D721Med (cell line): Measurements from ENCODE around the gene EFL1.

Experiments
- DNase-seq: peaks from one replicate; pipeline ENCODE4 v3.0.0; 2011; ENCODE audit warnings: low spot score; ENCODE audit not compliant: insufficient read length
- FAIRE-seq: peaks from 2 replicates; lab custom pipeline; 2011; peaks lifted over from hg19 to GRCh38; lab: Jason Lieb, UNC
- TF ChIP-seq, protein P1 (sequence below): IDR thresholded peaks from 2 replicates; pipeline ENCODE4 v1.5.1; 2012; ENCODE audit warnings: mild to moderate bottlenecking, control low read depth; ENCODE audit not compliant: insufficient read depth; ENCODE audit errors: missing control alignments

EFL1 gene

DNA sequence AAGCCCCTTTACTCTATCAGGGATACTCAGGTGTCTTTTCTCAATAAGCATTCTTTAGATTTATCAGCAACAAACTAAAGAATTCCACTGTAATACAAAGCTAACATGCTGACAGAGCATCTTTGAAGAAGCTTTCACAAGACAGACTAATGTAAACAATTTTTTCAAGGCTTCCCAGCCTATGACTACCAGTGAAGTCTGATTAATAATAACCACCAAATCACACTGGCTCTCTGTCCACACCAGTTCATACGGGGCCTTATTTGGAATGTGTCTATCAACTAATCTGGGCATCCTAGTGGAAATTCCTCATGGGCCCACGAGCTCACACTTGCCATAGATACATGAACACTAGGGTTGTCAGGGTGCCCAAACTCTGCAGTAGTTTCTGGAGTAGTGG is 84.5 kb downstream of the EFL1 start:
- FAIRE-seq (no peak), DNase-seq (no peak)
- TF ChIP-seq, protein P1, sequence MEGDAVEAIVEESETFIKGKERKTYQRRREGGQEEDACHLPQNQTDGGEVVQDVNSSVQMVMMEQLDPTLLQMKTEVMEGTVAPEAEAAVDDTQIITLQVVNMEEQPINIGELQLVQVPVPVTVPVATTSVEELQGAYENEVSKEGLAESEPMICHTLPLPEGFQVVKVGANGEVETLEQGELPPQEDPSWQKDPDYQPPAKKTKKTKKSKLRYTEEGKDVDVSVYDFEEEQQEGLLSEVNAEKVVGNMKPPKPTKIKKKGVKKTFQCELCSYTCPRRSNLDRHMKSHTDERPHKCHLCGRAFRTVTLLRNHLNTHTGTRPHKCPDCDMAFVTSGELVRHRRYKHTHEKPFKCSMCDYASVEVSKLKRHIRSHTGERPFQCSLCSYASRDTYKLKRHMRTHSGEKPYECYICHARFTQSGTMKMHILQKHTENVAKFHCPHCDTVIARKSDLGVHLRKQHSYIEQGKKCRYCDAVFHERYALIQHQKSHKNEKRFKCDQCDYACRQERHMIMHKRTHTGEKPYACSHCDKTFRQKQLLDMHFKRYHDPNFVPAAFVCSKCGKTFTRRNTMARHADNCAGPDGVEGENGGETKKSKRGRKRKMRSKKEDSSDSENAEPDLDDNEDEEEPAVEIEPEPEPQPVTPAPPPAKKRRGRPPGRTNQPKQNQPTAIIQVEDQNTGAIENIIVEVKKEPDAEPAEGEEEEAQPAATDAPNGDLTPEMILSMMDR, result no peak

- DNase-seq (no peak), FAIRE-seq (no peak)
- TF ChIP-seq, protein P1, result no peak
Measured at GRCh38 chr15:82177291-82178010, 85.1 kb downstream of the EFL1 start.

- DNase-seq (no peak), FAIRE-seq (no peak)
- TF ChIP-seq, protein P1, result no peak
Measured at GRCh38 chr15:82176542-82176941, 86.0 kb downstream of the EFL1 start.

- FAIRE-seq (no peak), DNase-seq (no peak)
- TF ChIP-seq, protein P1, result no peak
Measured at GRCh38 chr15:82174471-82175235, 87.9 kb downstream of the EFL1 start.

GRCh38 chr15:82173108-82173507 is 89.4 kb downstream of the EFL1 start:
- DNase-seq (no peak), FAIRE-seq (no peak)
- TF ChIP-seq, protein P1, result no peak

GRCh38 chr15:82172506-82172905 is 90.0 kb downstream of the EFL1 start:
- no peak for DNase-seq
- TF ChIP-seq, protein P1, result no peak
- FAIRE-seq, result no peak

- FAIRE-seq (no peak), DNase-seq (no peak)
- TF ChIP-seq, protein P1, result no peak
Measured at GRCh38 chr15:82168757-82169156, 93.8 kb downstream of the EFL1 start.
